MM.1S (cell line): ENCODE measurements around the gene XRCC4.

Source experiments
- EZH2 ChIP-seq: fragments of 300-600 bp; sonication (generic); optimal IDR thresholded peaks from 2 replicates; pipeline ENCODE3; 2017; ENCODE audit warnings: low read depth, mild to moderate bottlenecking, antibody characterized with exemption, low read length, mixed read lengths
- TF ChIP-seq, protein P1 (sequence below): fragments of 300-600 bp; sonication (generic); IDR thresholded peaks from 2 replicates; pipeline ENCODE4 v1.5.1; 2016; ENCODE audit warnings: antibody characterized with exemption, low read length, mixed read lengths

DNA sequence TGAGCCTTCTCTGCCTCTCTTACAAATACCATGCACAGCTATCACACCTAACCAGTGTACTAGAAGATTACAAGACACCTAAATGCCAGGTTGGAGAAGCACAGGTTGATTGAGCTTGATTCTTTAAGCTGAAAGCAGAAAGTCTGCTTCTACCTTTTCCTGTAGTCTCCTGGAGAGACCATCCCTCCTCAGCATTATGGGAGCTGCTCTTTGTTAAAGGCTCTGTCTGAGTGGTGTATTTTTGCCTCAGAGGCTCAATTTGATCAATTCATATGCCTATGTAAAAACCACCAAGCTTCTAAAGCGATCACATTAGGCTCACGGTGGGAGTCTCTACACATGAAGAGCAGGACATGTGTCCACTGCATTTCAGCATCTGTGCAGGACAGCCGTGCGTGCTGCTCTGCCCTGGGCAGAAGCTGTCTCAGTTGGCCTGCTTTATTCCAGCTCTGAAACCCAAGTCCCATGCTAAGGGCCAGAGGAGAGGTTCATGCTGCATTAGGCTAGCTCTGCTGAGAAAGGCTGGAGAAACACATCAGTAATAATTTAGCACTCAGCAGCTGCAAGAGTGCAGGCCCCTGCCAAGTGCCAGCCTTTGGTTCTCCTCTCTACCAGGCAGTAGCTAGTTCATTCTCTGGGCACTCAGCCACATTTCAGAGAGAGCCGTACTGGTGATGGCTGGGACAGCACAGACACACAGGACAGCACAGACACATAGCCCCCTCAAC, 41.8 kb upstream of the XRCC4 start:
- TF ChIP-seq, protein P1, sequence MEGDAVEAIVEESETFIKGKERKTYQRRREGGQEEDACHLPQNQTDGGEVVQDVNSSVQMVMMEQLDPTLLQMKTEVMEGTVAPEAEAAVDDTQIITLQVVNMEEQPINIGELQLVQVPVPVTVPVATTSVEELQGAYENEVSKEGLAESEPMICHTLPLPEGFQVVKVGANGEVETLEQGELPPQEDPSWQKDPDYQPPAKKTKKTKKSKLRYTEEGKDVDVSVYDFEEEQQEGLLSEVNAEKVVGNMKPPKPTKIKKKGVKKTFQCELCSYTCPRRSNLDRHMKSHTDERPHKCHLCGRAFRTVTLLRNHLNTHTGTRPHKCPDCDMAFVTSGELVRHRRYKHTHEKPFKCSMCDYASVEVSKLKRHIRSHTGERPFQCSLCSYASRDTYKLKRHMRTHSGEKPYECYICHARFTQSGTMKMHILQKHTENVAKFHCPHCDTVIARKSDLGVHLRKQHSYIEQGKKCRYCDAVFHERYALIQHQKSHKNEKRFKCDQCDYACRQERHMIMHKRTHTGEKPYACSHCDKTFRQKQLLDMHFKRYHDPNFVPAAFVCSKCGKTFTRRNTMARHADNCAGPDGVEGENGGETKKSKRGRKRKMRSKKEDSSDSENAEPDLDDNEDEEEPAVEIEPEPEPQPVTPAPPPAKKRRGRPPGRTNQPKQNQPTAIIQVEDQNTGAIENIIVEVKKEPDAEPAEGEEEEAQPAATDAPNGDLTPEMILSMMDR, result no peak
- TF ChIP-seq EZH2, result no peak
